Mucosa of gallbladder (tissue), 1 donor: ENCODE measurements around the gene GLIS1. TPM values are rescaled to one million over a fixed set of nuclear protein-coding genes. Genes with fewer than 3 reads are reported as not detected.

Experiments
- DNase-seq: peaks from one replicate; pipeline ENCODE4 v3.0.0-alpha.2; 2020; ENCODE audit warnings: low spot score
- total RNA-seq: library from RNA; stranded (reverse); gene quantifications from one replicate; pipeline ENCODE4 v1.2.1, GENCODE V29; 2021
- donor health status: DM: no; HTN: no; CAD: no.

The GLIS1 gene
- total RNA-seq, 1 donor from 2014 or later, result 0.17 TPM

- DNase-seq, result peak; percentile 70
These were observed 156.5 kb downstream of the GLIS1 start for GRCh38 chr1:53582211-53583020.

DNA sequence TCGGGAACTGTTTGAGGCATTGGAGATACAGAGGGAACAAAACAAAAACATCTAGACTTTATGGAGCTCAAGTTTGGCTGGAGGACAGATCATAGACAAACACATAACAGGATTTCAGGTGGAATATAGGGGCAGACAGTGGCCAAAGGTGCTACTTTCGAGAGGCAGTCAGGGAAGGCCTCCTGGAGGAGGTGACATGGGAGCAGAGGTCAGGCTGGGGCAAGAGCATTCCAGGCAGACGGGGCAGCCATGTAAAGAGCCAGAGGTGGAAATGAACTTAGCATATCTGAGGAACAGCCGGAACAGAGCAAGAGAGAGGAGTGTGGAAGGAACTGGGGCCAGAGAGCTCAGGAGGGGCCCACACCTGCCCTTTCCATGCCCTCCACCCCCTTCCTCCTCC is 157.5 kb downstream of the GLIS1 start:
- no peak for DNase-seq

DNA sequence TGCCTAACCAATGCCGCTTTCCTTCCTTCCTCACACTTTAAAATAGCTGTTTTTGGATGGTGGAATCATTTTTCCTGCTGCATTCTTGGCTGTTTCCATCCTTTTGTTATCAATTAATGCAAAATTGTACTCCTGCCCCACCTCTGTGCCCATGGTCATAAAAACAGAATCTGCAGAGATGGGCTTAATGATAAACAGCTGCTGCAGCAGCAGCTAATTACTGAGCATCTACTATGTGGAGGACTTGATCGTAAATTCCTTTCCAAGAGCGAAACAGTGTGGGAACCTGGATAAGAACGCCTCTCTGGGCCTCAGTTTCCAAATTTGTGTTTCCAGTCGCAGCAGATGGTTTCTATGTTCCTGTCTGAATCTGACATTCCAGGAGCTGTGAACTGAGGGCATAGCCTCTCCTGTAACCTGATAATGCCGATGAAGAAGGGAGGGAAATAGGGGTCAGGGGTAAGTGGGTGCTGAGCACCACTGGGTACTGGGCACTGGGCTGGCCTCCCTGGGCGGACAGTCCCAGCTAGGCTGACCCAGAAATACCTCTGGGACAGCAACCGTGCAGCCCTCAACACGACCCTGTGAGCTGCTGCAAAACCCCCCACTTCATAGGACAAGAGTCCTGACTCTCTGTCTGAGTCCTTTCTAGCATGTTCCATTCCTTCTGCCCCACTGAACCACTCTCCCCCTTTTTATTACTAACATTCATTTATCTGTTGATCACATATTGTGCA is 158.1 kb downstream of the GLIS1 start:
- no peak for DNase-seq

DNA sequence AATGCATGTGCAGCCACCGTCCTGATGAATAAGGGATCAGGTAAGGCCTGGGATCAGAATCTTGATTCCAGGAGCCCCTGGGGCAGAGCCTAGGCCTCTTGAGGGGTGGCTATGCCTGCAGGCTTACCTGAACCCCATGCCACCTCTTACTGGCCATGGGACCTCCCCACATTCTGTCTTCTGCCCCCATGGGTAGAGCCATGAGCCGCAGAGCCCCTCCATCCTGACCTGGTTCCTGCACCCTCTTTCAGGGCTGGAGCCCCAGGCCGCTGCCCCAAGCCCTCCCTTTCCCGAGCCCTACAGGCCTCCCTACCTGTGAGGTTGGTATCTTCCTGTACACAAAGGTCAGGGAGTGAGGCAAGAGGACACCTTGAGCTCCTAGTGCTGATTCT is 159.0 kb downstream of the GLIS1 start:
- DNase-seq, result no peak

DNA sequence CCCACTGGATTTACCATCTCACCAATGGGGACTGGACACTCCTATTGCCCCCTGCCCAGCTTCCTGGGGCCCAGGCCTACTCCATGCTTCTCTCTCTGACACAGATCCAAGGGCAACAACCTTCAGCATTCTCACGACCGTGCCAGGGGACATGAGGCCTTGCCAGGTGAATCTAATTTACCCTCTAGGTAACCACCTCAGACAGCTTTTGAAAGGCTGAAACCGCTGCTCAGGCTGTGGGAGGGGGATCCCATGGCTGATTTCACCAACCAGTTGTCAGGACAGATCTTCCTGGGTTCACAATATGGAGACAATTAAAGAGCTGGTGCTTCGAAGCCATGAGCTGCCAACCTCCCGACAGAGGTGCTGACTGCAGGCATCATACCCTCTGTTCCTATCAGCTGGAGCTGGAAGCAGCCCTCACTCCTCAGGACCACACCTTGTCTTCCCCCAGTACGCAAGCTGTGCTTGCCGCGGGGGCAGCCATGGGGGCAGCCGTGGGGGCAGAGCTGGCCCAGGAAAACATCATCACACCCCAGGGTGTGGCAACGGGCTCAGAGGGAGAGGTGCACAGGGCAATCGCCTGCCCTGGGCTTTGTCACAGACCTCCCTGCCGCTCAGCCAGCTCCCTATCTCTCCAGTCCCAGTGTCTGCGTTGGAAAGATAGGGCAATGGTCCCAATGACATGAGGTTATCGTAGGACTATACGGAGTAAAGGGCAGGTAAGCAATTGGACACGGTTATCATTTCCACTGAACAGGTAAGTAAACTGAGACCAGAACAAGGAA is 159.5 kb downstream of the GLIS1 start:
- DNase-seq, result no peak

- DNase-seq, result no peak
These were observed 160.6 kb downstream of the GLIS1 start for GRCh38 chr1:53578358-53578757.

GRCh38 chr1:53577761-53578100 is 161.2 kb downstream of the GLIS1 start:
- no peak for DNase-seq

GRCh38 chr1:53576866-53577760 is 161.9 kb downstream of the GLIS1 start:
- DNase-seq, result no peak

- DNase-seq, result no peak
These were observed 162.6 kb downstream of the GLIS1 start for GRCh38 chr1:53576381-53576801.

- DNase-seq, result no peak
These were observed 163.0 kb downstream of the GLIS1 start for GRCh38 chr1:53575955-53576320.

GRCh38 chr1:53575141-53575954 is 163.6 kb downstream of the GLIS1 start:
- DNase-seq, result no peak

- DNase-seq, result no peak
These were observed 164.3 kb downstream of the GLIS1 start for GRCh38 chr1:53574621-53575020.

- no peak for DNase-seq
These were observed 165.0 kb downstream of the GLIS1 start for GRCh38 chr1:53573931-53574330.

GRCh38 chr1:53573522-53573921 is 165.4 kb downstream of the GLIS1 start:
- DNase-seq, result no peak

DNA sequence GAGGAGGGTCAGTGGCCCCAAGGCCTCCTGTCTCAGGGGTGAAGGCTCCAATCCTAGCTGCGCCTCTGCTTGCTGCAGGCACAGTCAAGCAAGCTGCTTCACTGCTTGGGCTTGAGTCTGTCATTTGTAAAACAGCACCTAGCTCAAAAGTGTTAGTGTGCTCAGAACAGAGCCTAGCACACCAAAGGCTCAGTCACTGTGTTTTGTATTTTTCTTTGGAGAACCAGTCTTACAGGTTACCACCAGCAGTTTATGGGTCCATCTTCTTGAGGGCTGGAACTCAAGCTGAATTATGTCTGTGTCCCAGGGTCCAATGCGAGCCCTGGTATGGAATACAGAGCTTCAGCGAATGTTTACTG is 166.2 kb downstream of the GLIS1 start:
- DNase-seq, result no peak

- peak; percentile 40 for DNase-seq
These were observed 166.7 kb downstream of the GLIS1 start for GRCh38 chr1:53572065-53572814.

DNA sequence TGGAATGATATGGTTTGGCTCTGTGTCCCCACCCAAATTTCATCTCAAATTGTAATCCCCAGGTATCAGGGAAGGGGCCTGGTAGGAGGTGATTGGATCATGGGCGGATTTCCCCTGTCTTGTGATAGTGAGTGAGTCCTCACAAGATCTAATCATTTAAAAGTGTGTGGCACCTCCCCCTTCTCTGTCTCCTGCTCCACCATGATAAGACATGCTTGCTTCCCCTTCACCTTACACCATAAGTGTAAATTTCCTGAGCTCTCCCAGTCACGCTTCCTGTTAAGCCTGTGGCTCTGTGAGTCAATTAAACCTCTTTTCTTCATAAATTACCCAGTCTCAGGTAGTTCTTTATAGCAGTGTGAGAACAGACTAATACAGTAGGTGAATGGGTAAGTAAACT is 170.4 kb downstream of the GLIS1 start:
- DNase-seq, result no peak

DNA sequence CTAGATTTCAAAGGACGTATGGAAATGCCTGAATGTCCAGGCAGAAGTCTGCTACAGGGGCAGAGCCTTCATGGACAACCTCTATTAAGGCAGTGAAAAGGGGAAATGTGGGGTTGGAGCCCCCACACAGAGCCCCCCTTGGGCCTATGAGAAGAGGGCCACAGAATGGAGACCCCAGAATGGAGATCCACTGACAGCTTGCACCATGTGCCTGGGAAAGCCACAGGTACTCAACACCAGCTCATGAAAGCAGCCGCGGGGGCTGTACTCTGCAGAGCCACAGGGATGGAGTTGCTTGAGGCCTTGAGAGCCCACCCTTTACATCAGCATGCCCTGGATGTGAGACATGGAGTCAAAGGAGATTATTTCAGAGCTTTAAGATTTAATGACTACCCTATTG is 171.1 kb downstream of the GLIS1 start:
- DNase-seq, result no peak

GRCh38 chr1:53567450-53567849 is 171.5 kb downstream of the GLIS1 start:
- DNase-seq, result no peak

DNA sequence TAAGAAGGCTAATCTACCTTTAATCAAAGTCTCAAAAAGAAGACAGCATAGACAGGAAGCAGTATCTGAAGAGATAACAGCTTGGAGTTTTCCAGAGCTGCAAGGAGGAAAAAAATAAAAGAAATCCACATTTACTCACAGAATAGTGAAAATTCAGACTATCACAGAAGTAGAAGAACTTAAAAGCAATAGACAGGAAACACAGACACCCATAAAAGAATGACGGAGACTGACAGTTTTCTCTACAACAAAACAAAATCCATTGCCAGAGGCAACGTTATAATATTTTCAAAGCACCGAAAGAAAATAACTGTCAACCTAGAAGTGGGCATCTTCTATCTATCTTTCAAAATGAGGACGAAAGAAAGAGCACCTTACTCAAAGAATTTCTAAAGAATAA is 175.4 kb downstream of the GLIS1 start:
- DNase-seq, result no peak
